ENCODE results near the gene LASP1. TPM values are rescaled to one million over a fixed set of nuclear protein-coding genes. Genes with fewer than 3 reads are reported as not detected.

Gene LASP1
- total and polyA plus RNA-seq, 2 of the 4 experiments (the other 2 are of a cell fraction), result 79.8 to 262 TPM

- no peak overlapping the region for H3K14ac ChIP-seq (replicated peaks; ENCODE audit: low read depth, low read length)
- no peaks in the 10 kb centered on the region for H3K9me3 ChIP-seq (ENCODE audit: control insufficient read depth, insufficient read depth, low read length)
- H2BK5ac ChIP-seq (ENCODE audit: low read depth, low read length, poor library complexity, severe bottlenecking), result no peak overlapping the region
- no peaks in the 10 kb centered on the region for H3K36me3 ChIP-seq (ENCODE audit: control insufficient read depth, insufficient read depth, low read length)
- dilution Hi-C loops (cut with HindIII; ENCODE audit: low sequenced_read_pairs, unreplicated experiment), result no loop called here
- H2AK5ac ChIP-seq (ENCODE audit: low read depth, low read length), result no peak overlapping the region
- H3K27ac ChIP-seq (ENCODE audit: insufficient read depth, low read length), result no peak overlapping the region
- H3K4me1 ChIP-seq (ENCODE audit: control insufficient read depth, insufficient read depth, low read length), result no peaks in the 10 kb centered on the region; the same call in 1 of the 2 replicates
- ChIA-PET POLR2A (ENCODE audit: unreplicated experiment) (no interaction called here), CTCF (no interaction called here)
- no peak overlapping the region for H3K9ac ChIP-seq (ENCODE audit: low read depth, low read length)
- DNase-seq, result no peak
- 67% methylated on average over 1 of the region's 4 CpGs; no CpG with 5 or more reads in 1 of the 2 experiments for WGBS, 2 experiments (ENCODE audit: extremely low coverage in 2 of 2, insufficient read length in 1 of 2)
- no peak overlapping the region for H3K4me3 ChIP-seq (ENCODE audit: insufficient read depth, low read depth, low read length)
- in situ Hi-C loops (cut with MboI; ENCODE audit: low sequenced_read_pairs), result no loop called here
- H2BK120ac ChIP-seq (ENCODE audit: low read depth, low read length), result no peak overlapping the region
- H2AK9ac ChIP-seq (replicated peaks; ENCODE audit: low read depth, low read length, poor library complexity), result no peak overlapping the region
- no peak overlapping the region for H3K23ac ChIP-seq (ENCODE audit: low read depth, low read length)
- no peaks in the 10 kb centered on the region for H3K79me1 ChIP-seq (ENCODE audit: low read depth in 1 of 2, low read length in 2 of 2)
- no peak overlapping the region for H4K91ac ChIP-seq (ENCODE audit: insufficient read depth, low read depth, low read length)
- peaks cover 6% of the 10 kb centered on the region; the same call in 1 of the 2 replicates for H3K9me1 ChIP-seq (ENCODE audit: insufficient read depth, low read length)
- ATAC-seq (ENCODE audit: low read depth), result no peak
- intact Hi-C loops (cut with micrococcal nuclease), result no loop called here
- no peak overlapping the region for H2AFZ ChIP-seq (replicated peaks; ENCODE audit: low read length, poor library complexity)
- no peak for TF ChIP-seq RAD21 (IDR thresholded peaks at IDR 0.05; ENCODE audit: low read length)
- TF ChIP-seq, protein P1, sequence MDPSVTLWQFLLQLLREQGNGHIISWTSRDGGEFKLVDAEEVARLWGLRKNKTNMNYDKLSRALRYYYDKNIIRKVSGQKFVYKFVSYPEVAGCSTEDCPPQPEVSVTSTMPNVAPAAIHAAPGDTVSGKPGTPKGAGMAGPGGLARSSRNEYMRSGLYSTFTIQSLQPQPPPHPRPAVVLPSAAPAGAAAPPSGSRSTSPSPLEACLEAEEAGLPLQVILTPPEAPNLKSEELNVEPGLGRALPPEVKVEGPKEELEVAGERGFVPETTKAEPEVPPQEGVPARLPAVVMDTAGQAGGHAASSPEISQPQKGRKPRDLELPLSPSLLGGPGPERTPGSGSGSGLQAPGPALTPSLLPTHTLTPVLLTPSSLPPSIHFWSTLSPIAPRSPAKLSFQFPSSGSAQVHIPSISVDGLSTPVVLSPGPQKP (IDR thresholded peaks at IDR 0.05; ENCODE audit: borderline replicate concordance, low read depth, low read length), result no peak
- TF ChIP-seq MAZ (IDR thresholded peaks at IDR 0.05; ENCODE audit: borderline replicate concordance, low read depth, low read length), result no peak
- TF ChIP-seq, protein P2, sequence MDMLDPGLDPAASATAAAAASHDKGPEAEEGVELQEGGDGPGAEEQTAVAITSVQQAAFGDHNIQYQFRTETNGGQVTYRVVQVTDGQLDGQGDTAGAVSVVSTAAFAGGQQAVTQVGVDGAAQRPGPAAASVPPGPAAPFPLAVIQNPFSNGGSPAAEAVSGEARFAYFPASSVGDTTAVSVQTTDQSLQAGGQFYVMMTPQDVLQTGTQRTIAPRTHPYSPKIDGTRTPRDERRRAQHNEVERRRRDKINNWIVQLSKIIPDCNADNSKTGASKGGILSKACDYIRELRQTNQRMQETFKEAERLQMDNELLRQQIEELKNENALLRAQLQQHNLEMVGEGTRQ (IDR thresholded peaks at IDR 0.05; ENCODE audit: low read depth, low read length), result no peak
- no peak for TF ChIP-seq MXI1 (IDR thresholded peaks at IDR 0.05; ENCODE audit: borderline replicate concordance, low read depth, low read length)
- no peak for TF ChIP-seq CHD1 (IDR thresholded peaks at IDR 0.05; ENCODE audit: low read depth, low read length)
- TF ChIP-seq, protein P3, sequence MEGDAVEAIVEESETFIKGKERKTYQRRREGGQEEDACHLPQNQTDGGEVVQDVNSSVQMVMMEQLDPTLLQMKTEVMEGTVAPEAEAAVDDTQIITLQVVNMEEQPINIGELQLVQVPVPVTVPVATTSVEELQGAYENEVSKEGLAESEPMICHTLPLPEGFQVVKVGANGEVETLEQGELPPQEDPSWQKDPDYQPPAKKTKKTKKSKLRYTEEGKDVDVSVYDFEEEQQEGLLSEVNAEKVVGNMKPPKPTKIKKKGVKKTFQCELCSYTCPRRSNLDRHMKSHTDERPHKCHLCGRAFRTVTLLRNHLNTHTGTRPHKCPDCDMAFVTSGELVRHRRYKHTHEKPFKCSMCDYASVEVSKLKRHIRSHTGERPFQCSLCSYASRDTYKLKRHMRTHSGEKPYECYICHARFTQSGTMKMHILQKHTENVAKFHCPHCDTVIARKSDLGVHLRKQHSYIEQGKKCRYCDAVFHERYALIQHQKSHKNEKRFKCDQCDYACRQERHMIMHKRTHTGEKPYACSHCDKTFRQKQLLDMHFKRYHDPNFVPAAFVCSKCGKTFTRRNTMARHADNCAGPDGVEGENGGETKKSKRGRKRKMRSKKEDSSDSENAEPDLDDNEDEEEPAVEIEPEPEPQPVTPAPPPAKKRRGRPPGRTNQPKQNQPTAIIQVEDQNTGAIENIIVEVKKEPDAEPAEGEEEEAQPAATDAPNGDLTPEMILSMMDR (conservative IDR thresholded peaks at IDR 0.05; ENCODE audit: low read depth, low read length), result no peak
- TF ChIP-seq RCOR1 (IDR thresholded peaks at IDR 0.05; ENCODE audit: insufficient replicate concordance, low read length), result no peak
- TF ChIP-seq NFE2L2 (IDR thresholded peaks at IDR 0.05; ENCODE audit: low read depth, low read length), result no peak
- no peak for TF ChIP-seq MAFK (IDR thresholded peaks at IDR 0.05; ENCODE audit: low read depth, low read length)
- TF ChIP-seq FOS (IDR thresholded peaks at IDR 0.05; ENCODE audit: low read depth, low read length), result no peak
- no peak for TF ChIP-seq CEBPB (IDR thresholded peaks at IDR 0.05; ENCODE audit: low read depth, low read length)
- no peak for TF ChIP-seq BHLHE40 (IDR thresholded peaks at IDR 0.05; ENCODE audit: low read depth, low read length)
- TF ChIP-seq SMC3 (IDR thresholded peaks at IDR 0.05; ENCODE audit: low read depth, low read length), result no peak
- TF ChIP-seq RFX5 (IDR thresholded peaks at IDR 0.05; ENCODE audit: low read depth, low read length), result no peak
- TF ChIP-seq POLR2A (IDR thresholded peaks at IDR 0.05; ENCODE audit: low read depth, low read length), result no peak
- no peak overlapping the region for H3K56ac ChIP-seq (ENCODE audit: extremely low read depth, insufficient read depth, low read length)
- H4K8ac ChIP-seq (ENCODE audit: low read depth in 2 of 2, low read length in 2 of 2), result no peak overlapping the region
- no peaks in the 10 kb centered on the region for H4K20me1 ChIP-seq (ENCODE audit: insufficient read depth, low read length)
- no peak overlapping the region for H3K4ac ChIP-seq (ENCODE audit: low read depth, low read length)
- no peak overlapping the region for H4K5ac ChIP-seq (ENCODE audit: low read depth, low read length)
- H2BK20ac ChIP-seq (ENCODE audit: low read depth, low read length), result no peak overlapping the region
- H3K4me2 ChIP-seq (ENCODE audit: low read depth, low read length), result no peak overlapping the region
- no peak overlapping the region for H2BK15ac ChIP-seq (ENCODE audit: low read depth, low read length)
- no peak overlapping the region for H3K18ac ChIP-seq (ENCODE audit: low read depth, low read length)
- no peaks in the 10 kb centered on the region for H3K27me3 ChIP-seq (ENCODE audit: control insufficient read depth, insufficient read depth, low read length)
- BruUV-seq (replicated peaks), result no TSS peak
Measured at GRCh38 chr17:38970128-38970527, 100.3 kb downstream of the LASP1 start.

Data from IMR-90 (cell line).